DND-41 (cell line): ENCODE data around the gene SENP6.

Experiments used
- ATAC-seq: fragments of 200-7000 bp; cut with Tn5 transposase; 3 replicates; pipeline ENCODE4 v1.9.1; 2021; ENCODE audit warnings: low read depth; ENCODE audit not compliant: insufficient read depth
- DNase-seq: peaks from one replicate; pipeline ENCODE4 v3.0.0-alpha.2; 2020
- H2AFZ ChIP-seq: 2 replicates; pipeline ENCODE4 v1.6.0; 2012; ENCODE audit warnings: low read depth, low read length
- H3K27ac ChIP-seq: 2 replicates; pipeline ENCODE4 v1.5.1; 2012; ENCODE audit warnings: low read length, inconsistent platforms
- H3K27me3 ChIP-seq: fragments of 200-600 bp; sonication (generic); 2 replicates; pipeline ENCODE4 v1.6.0; 2012; ENCODE audit warnings: low read length, mild to moderate bottlenecking, inconsistent platforms; ENCODE audit not compliant: insufficient read depth, poor library complexity
- H3K36me3 ChIP-seq: 2 replicates; pipeline ENCODE4 v1.5.1; 2012; ENCODE audit warnings: low read length, inconsistent platforms; ENCODE audit not compliant: insufficient read depth
- H3K4me1 ChIP-seq: 2 replicates; pipeline ENCODE4 v1.5.1; 2012; ENCODE audit warnings: mild to moderate bottlenecking, low read length; ENCODE audit not compliant: insufficient read depth
- H3K4me2 ChIP-seq: 2 replicates; pipeline ENCODE4 v1.6.0; 2012; ENCODE audit warnings: mild to moderate bottlenecking, moderate library complexity, low read length, inconsistent platforms; ENCODE audit not compliant: insufficient read depth
- H3K4me3 ChIP-seq, 2 experiments: fragments of 200-600 bp in 1 of 2; shearing (Covaris generic) in 1 of 2; 2 replicates each; pipeline ENCODE4 v1.5.1; 2012 to 2016; ENCODE audit warnings: inconsistent platforms in 2 of 2, low read length in 2 of 2, mild to moderate bottlenecking in 2 of 2, low read depth in 1 of 2, moderate library complexity in 1 of 2
- H3K79me2 ChIP-seq: 2 replicates; pipeline ENCODE4 v1.6.0; 2012; ENCODE audit warnings: low read length, inconsistent platforms; ENCODE audit not compliant: insufficient read depth
- H3K9ac ChIP-seq: 2 replicates; pipeline ENCODE4 v1.6.0; 2012; ENCODE audit warnings: low read depth, mild to moderate bottlenecking, inconsistent platforms, low read length, moderate library complexity
- H3K9me3 ChIP-seq: 2 replicates; pipeline ENCODE4 v1.5.1; 2012; ENCODE audit warnings: low read length, moderate library complexity, mild to moderate bottlenecking, inconsistent platforms; ENCODE audit not compliant: insufficient read depth, severe bottlenecking
- H4K20me1 ChIP-seq: 2 replicates; pipeline ENCODE4 v1.6.0; 2012; ENCODE audit warnings: low read length; ENCODE audit not compliant: insufficient read depth
- EZH2 ChIP-seq: IDR thresholded peaks from 3 replicates; pipeline ENCODE4 v1.6.1; 2012; ENCODE audit warnings: borderline replicate concordance, low read depth, mild to moderate bottlenecking, moderate library complexity, low read length, inconsistent platforms; ENCODE audit not compliant: severe bottlenecking
- TF ChIP-seq, protein P1 (sequence below): IDR thresholded peaks from 2 replicates; pipeline ENCODE4 v1.5.1; 2012; ENCODE audit warnings: borderline replicate concordance, low read length, moderate library complexity, mild to moderate bottlenecking; ENCODE audit not compliant: poor library complexity, severe bottlenecking; ENCODE audit errors: extremely low read depth

Gene SENP6

GRCh38 chr6:75618437-75618836 lies 16.8 kb downstream of the SENP6 start:
- H3K79me2 ChIP-seq, result peaks cover 100% of the 10 kb centered on the region
- no peak overlapping the region for H3K4me2 ChIP-seq
- H3K4me3 ChIP-seq, result no peak overlapping the region
- peaks cover 59% of the 10 kb centered on the region for H4K20me1 ChIP-seq
- no peaks in the 10 kb centered on the region for H3K27me3 ChIP-seq
- no peak for ATAC-seq
- no peak for DNase-seq
- H3K4me1 ChIP-seq, result no peaks in the 10 kb centered on the region
- H3K9me3 ChIP-seq, result no peaks in the 10 kb centered on the region
- peaks cover 21% of the 10 kb centered on the region for H3K36me3 ChIP-seq
- no peak overlapping the region for H3K27ac ChIP-seq
- TF ChIP-seq, protein P1, sequence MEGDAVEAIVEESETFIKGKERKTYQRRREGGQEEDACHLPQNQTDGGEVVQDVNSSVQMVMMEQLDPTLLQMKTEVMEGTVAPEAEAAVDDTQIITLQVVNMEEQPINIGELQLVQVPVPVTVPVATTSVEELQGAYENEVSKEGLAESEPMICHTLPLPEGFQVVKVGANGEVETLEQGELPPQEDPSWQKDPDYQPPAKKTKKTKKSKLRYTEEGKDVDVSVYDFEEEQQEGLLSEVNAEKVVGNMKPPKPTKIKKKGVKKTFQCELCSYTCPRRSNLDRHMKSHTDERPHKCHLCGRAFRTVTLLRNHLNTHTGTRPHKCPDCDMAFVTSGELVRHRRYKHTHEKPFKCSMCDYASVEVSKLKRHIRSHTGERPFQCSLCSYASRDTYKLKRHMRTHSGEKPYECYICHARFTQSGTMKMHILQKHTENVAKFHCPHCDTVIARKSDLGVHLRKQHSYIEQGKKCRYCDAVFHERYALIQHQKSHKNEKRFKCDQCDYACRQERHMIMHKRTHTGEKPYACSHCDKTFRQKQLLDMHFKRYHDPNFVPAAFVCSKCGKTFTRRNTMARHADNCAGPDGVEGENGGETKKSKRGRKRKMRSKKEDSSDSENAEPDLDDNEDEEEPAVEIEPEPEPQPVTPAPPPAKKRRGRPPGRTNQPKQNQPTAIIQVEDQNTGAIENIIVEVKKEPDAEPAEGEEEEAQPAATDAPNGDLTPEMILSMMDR, result no peak
- TF ChIP-seq EZH2, result no peak
- H3K9ac ChIP-seq, result no peak overlapping the region
- no peak overlapping the region for H2AFZ ChIP-seq

- ATAC-seq (no peak), DNase-seq (no peak)
- peaks cover 97% of the 10 kb centered on the region for H3K79me2 ChIP-seq
- H3K36me3 ChIP-seq, result peaks cover 29% of the 10 kb centered on the region
- H2AFZ ChIP-seq, result no peak overlapping the region
- no peak overlapping the region for H3K9ac ChIP-seq
- H3K27me3 ChIP-seq, result no peaks in the 10 kb centered on the region
- H3K4me3 ChIP-seq, result no peak overlapping the region
- no peaks in the 10 kb centered on the region for H3K4me1 ChIP-seq
- H4K20me1 ChIP-seq, result peaks cover 54% of the 10 kb centered on the region
- no peak overlapping the region; the same call in 1 of the 2 replicates for H3K4me2 ChIP-seq
- no peak for TF ChIP-seq EZH2
- TF ChIP-seq, protein P1, result no peak
- no peaks in the 10 kb centered on the region for H3K9me3 ChIP-seq
- no peak overlapping the region for H3K27ac ChIP-seq
Measured at GRCh38 chr6:75619230-75619899, 17.7 kb downstream of the SENP6 start.

DNA sequence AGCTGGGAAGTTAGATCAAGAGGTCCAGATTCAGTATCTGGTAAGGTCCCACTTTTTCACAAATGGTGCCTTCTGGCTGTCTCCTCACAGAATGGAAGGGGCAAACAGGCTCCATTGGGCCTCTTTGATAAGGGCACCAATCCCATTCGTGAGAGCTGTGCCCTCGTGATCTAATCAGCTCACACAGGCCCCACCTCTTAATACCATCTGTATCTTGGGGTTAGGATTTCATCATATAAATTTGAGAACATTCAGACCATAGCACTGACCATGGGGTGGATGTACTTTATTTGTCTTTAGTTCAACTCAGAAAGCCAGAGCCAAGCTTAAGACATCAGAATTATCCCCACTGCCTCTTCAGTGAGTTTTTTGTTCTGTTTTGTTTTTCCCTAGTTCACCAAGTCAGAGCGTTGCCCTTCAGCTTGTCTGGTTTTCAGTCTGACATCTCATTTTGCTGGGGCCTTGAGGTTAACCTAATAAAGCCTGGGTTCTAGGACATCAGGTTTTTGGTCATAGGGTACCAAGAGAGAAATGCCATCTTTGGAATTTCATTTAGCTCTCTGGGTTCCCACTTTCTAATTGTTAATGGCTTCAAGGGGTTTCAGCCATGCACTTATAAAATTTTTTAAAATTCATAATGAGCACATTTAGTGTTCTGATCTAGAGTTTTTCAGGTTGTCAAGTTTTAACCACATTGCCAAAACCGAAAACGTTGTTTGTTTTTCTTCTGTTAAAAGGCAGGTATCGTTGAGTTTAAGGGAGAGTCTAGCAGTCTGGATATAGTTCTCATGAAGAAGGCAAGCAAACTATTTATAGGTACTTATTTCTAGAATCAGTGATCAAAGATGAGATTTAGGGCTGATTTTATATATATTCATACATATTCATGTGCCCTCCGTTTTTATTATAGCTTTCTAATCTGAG lies 19.0 kb downstream of the SENP6 start:
- Histone ChIP-seq H3K36me3 (peaks cover 38% of the 10 kb centered on the region), H3K79me2 (peaks cover 97% of the 10 kb centered on the region), H3K9ac (no peak overlapping the region), H3K4me2 (no peak overlapping the region), H3K4me3 (no peak overlapping the region), H2AFZ (no peak overlapping the region), H3K4me1 (no peaks in the 10 kb centered on the region), H3K9me3 (no peaks in the 10 kb centered on the region), H3K27ac (no peak overlapping the region), H3K27me3 (no peaks in the 10 kb centered on the region), H4K20me1 (peaks cover 46% of the 10 kb centered on the region; the same call in 1 of the 2 replicates)
- ATAC-seq (no peak), DNase-seq (no peak)
- TF ChIP-seq EZH2, result no peak
- TF ChIP-seq, protein P1, result no peak
